K562 (cell line): ENCODE data around the gene RRAGB. TPM values are rescaled to one million over a fixed set of nuclear protein-coding genes. Genes with fewer than 3 reads are reported as not detected.

ENCODE experiments used
- ATAC-seq: fragments of 200-7000 bp; cut with Tn5 transposase; 3 replicates; pipeline ENCODE4 v1.9.1; 2020; ENCODE audit warnings: moderate library complexity
- BruUV-seq: library from RNA; stranded (reverse); fragments of 400-500 nt; replicated peaks from 2 replicates; lab custom pipeline; 2021; lab: Mats Ljungman, UMichigan
- CTCF ChIA-PET: fragments of 300-600 bp; formaldehyde crosslinking; extraction: SDS; loops from one replicate; lab custom pipeline; 2021; ENCODE audit warnings: low intra/inter-chr PET ratio; lab: Yijun Ruan, JAX
- POLR2A ChIA-PET: fragments of 300-600, 350-650 bp; sonication (Branson Sonifier 250); formaldehyde crosslinking; extraction: SDS; loops from one replicate; lab custom pipeline; 2021; ENCODE audit warnings: antibody characterized with exemption, inconsistent platforms; lab: Yijun Ruan, JAX
- DNase-seq, 4 experiments: peaks; one replicate each; pipeline versions ENCODE4 v3.0.0 to v3.0.0-alpha.2; 2011 to 2018; ENCODE audit warnings: low spot score in 3 of 4, mixed read lengths in 3 of 4; ENCODE audit errors: extremely low read depth in 1 of 4
- FAIRE-seq: peaks from 2 replicates; lab custom pipeline; 2011; peaks lifted over from hg19 to GRCh38; lab: Jason Lieb, UNC
- H2AFZ ChIP-seq: 2 replicates; pipeline ENCODE4 v1.6.0; 2011; ENCODE audit warnings: low read depth, low read length, control low read depth, inconsistent platforms
- H3K27ac ChIP-seq: fragments of 200-600 bp; 3 replicates; pipeline ENCODE4 v1.8.0; 2011; ENCODE audit warnings: low read depth, mild to moderate bottlenecking, control low read depth, inconsistent platforms, low read length, moderate library complexity, mixed read lengths; ENCODE audit errors: extremely low read depth
- H3K27me3 ChIP-seq, 2 experiments: fragments of 300-600 bp in 1 of 2; 2 replicates in 1 of 2; 3 replicates in 1 of 2; pipeline versions ENCODE4 v1.6.0 to v1.8.0; 2011; ENCODE audit warnings: inconsistent platforms in 2 of 2, low read length in 2 of 2, mild to moderate bottlenecking in 1 of 2, mixed read lengths in 1 of 2, moderate library complexity in 1 of 2; ENCODE audit not compliant: control insufficient read depth in 2 of 2, insufficient read depth in 2 of 2
- H3K36me3 ChIP-seq: fragments of 300-600 bp; 3 replicates; pipeline ENCODE4 v1.8.0; 2011; ENCODE audit warnings: mild to moderate bottlenecking, low read length, inconsistent platforms; ENCODE audit not compliant: control insufficient read depth, insufficient read depth
- H3K4me1 ChIP-seq, 2 experiments: fragments of 200-600 bp in 1 of 2; replicated peaks in 1 of 2; 2 replicates in 1 of 2; 3 replicates in 1 of 2; pipeline versions ENCODE4 v1.5.1 to v1.8.0; 2011; ENCODE audit warnings: inconsistent platforms in 2 of 2, low read length in 2 of 2, mild to moderate bottlenecking in 1 of 2, mixed read lengths in 1 of 2, moderate library complexity in 1 of 2; ENCODE audit not compliant: control insufficient read depth in 2 of 2, insufficient read depth in 2 of 2
- H3K4me2 ChIP-seq: 2 replicates; pipeline ENCODE4 v1.6.1; 2011; ENCODE audit warnings: low read length, control low read depth, inconsistent platforms, mixed read lengths; ENCODE audit not compliant: insufficient read depth
- H3K4me3 ChIP-seq: fragments of 200-600 bp; sonication (generic), shearing (Covaris generic); 2 replicates; pipeline ENCODE4 v1.5.1; 2016; ENCODE audit warnings: control low read depth, inconsistent platforms
- H3K79me2 ChIP-seq: fragments of 200-600 bp; 3 replicates; pipeline ENCODE4 v1.8.0; 2011; ENCODE audit warnings: low read length, inconsistent platforms; ENCODE audit not compliant: control insufficient read depth, insufficient read depth
- H3K9ac ChIP-seq, 2 experiments: 2 replicates each; pipeline versions ENCODE4 v1.6.0 to v1.6.1; 2011; ENCODE audit warnings: low read depth in 2 of 2, low read length in 2 of 2, control low read depth in 1 of 2, inconsistent platforms in 1 of 2, mild to moderate bottlenecking in 1 of 2, mixed read lengths in 1 of 2; ENCODE audit not compliant: insufficient read depth in 1 of 2
- H3K9me1 ChIP-seq: one replicate; pipeline ENCODE4 v1.6.0; 2011; ENCODE audit warnings: inconsistent platforms, mild to moderate bottlenecking, low read length, moderate library complexity; ENCODE audit not compliant: control insufficient read depth, insufficient read depth
- H3K9me3 ChIP-seq: replicated peaks from 2 replicates; pipeline ENCODE4 v1.5.1; 2011; ENCODE audit warnings: low read depth, low read length, inconsistent platforms; ENCODE audit not compliant: control insufficient read depth, insufficient read depth
- H4K20me1 ChIP-seq: replicated peaks from 2 replicates; pipeline ENCODE4 v1.6.1; 2011; ENCODE audit warnings: low read length, inconsistent platforms, mixed read lengths; ENCODE audit not compliant: control insufficient read depth, insufficient read depth
- GATAD2A ChIP-seq: fragments of 450-650 bp; IDR thresholded peaks from 2 replicates; pipeline ENCODE4 v1.6.1; 2017
- KLF1 ChIP-seq: fragments of 450-650 bp; IDR thresholded peaks from 2 replicates; pipeline ENCODE4 v1.6.1; 2016; ENCODE audit warnings: missing genetic modification characterization, missing compliant biosample characterization
- ZBTB33 ChIP-seq: sonication (generic); formaldehyde crosslinking; IDR thresholded peaks from 2 replicates; pipeline ENCODE4 v1.8.1; 2023; ENCODE audit warnings: mild to moderate bottlenecking, missing genetic modification reagents
- ZNF12 ChIP-seq: sonication (generic); formaldehyde crosslinking; IDR thresholded peaks from 2 replicates; pipeline ENCODE4 v1.4.0; 2020; ENCODE audit warnings: mild to moderate bottlenecking, missing genetic modification reagents
- WGBS: fragments of 100-300 bp; shearing (Covaris generic); methylation state at CpG from one replicate; pipeline ENCODE4 v1.1.6; 2016; ENCODE audit warnings: low coverage, mixed read lengths; ENCODE audit not compliant: insufficient coverage; ENCODE audit errors: missing lambda C conversion rate; 5-methylcytosine and 5-hydroxymethylcytosine counted together
- in situ Hi-C: fragments of 300-500 bp; cut with MboI; formaldehyde crosslinking; loops from 4 replicates; pipeline ENCODE4 v1.15.0; 2018; ENCODE audit warnings: inconsistent platforms, mixed read lengths
- intact Hi-C: fragments of 100-400 bp; cut with micrococcal nuclease; formaldehyde crosslinking; loops from 2 replicates; pipeline ENCODE4 v1.14.2; 2022
- polyA plus RNA-seq, 8 experiments: library from polyadenylated mRNA; depleted of rRNA in 4 of 8; stranded (reverse) in 5 of 8; unstranded in 3 of 8; fragments of >200 nt; fragmentation: Nextera tagmentation in 2 of 8; fragmentation: Illumina TruSeq in 1 of 8; extraction: Ambion mirVana in 2 of 8; extraction: Trizol in 1 of 8; gene quantifications; 2 replicates each; pipeline versions ENCODE4 v1.2.1 to v1.2.3, GENCODE V29; 2011 to 2014; ENCODE audit warnings: inconsistent platforms in 1 of 8, missing spikeins in 1 of 8
- total RNA-seq, 7 experiments: library from RNA; depleted of rRNA in 6 of 7; stranded (reverse); fragments of >200 nt in 6 of 7; fragmentation: Illumina TruSeq in 2 of 7; extraction: Trizol in 2 of 7; gene quantifications; 2 replicates each; pipeline versions ENCODE4 v1.2.1 to v1.2.3, GENCODE V29; 2011 to 2021; ENCODE audit warnings: low replicate concordance in 1 of 7

The RRAGB gene
- total and polyA plus RNA-seq, 9 of the 15 experiments (the other 6 are each of a cell fraction or from before 2014, with no cell fraction given), result 5.6 to 15.6 (median 9.1) TPM

- Histone ChIP-seq H3K9me1 (no peaks in the 10 kb centered on the region), H3K4me1 (peaks cover 0 to 5% of the 10 kb centered on the region in 2 experiments; a peak in 1 of 5 replicates), H3K79me2 (peaks cover 7% of the 10 kb centered on the region), H3K4me2 (no peak overlapping the region), H3K27me3 (no peaks in the 10 kb centered on the region), H3K36me3 (peaks cover under 1% of the 10 kb centered on the region; the same call in 1 of the 3 replicates), H3K27ac (no peak overlapping the region), H3K4me3 (no peak overlapping the region), H2AFZ (no peak overlapping the region), H3K9ac (no peak overlapping the region), H4K20me1 (no peaks in the 10 kb centered on the region), H3K9me3 (no peaks in the 10 kb centered on the region)
- 26% methylated on average over 5 of the region's 5 CpGs for WGBS
- ATAC-seq (no peak), FAIRE-seq (no peak), DNase-seq (no peak)
- in situ Hi-C loops, result no loop called here
- TF ChIP-seq GATAD2A, result no peak
- TF ChIP-seq ZBTB33, result no peak
- TF ChIP-seq KLF1 (tag), result no peak
- TF ChIP-seq ZNF12, result no peak
- BruUV-seq, result no TSS peak
- CTCF ChIA-PET, result no interaction called here
- intact Hi-C loops, result loop anchor here (10.0 kb wide), 1 partner anchor 259 kb away; the partner anchor contains the start of gene MAGEH1
- POLR2A ChIA-PET, result no interaction called here
These were observed 3.4 kb upstream of the RRAGB start for GRCh38 chrX:55714161-55714560.
